ENCODE data around the gene TMEM8B.

Gene TMEM8B

DNA sequence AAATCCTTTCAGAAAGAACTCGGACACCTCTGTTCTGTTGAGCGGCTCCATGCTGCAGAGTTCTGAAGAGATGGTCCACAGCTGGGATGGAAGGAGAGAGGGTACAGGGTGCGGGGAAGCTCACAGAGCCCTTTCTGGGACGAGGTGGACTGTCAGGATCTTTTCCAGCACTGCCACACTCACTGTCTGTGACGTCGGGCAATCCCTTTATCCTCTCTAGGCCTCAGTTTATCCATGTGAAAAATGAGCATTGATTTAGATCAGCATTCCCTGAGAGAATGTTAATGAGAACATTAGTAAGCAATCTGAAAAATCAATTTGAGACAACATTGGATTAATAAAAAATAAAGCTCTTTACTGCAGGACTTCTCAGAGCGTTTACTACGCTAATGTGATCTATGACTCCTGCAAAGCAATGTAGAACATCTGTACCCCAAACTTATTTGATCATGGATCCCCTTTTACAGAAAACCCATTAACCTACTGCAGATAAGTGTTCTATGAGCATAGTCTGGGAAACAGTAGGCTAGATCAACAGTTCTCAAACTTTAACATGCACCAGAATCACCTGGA, 41.4 kb downstream of the TMEM8B start, which contains the start of gene OR13J1:
Gene OR13J1, minus strand, starts transcription at position 51 of the 573 bp plus-strand sequence. Its CDS starts 0 bp downstream, at position 51.
- H3K27me3 ChIP-seq (ENCODE audit: control insufficient read depth, low read length): peaks cover 8% of the 10 kb centered on the region; the same call in 1 of the 2 replicates
- H3K4me2 ChIP-seq (ENCODE audit: low read length): no peak within 1 kb of the TSS
- no peak within 1 kb of the TSS for H3K4me3 ChIP-seq (ENCODE audit: low read length)
- no peaks in the 10 kb centered on the region for H3K9me2 ChIP-seq (replicated peaks; ENCODE audit: control insufficient read depth, low read length)
- H4K20me1 ChIP-seq (ENCODE audit: control insufficient read depth, insufficient read depth, low read depth, low read length): no peaks in the 10 kb centered on the region
- TF ChIP-seq CTCF (IDR thresholded peaks at IDR 0.05; ENCODE audit: low read depth, low read length, poor library complexity, severe bottlenecking) (no peak), EZH2phosphoT487 (IDR thresholded peaks at IDR 0.05; ENCODE audit: borderline replicate concordance, low read length) (no peak)
- H3K36me3 ChIP-seq (ENCODE audit: control insufficient read depth, low read length): no peaks in the 10 kb centered on the region
- H3K27ac ChIP-seq (ENCODE audit: low read depth, low read length): no peak within 1 kb of the TSS
- no peaks in the 10 kb centered on the region for H3K79me2 ChIP-seq (ENCODE audit: control insufficient read depth, low read length)
- H3K9me3 ChIP-seq (ENCODE audit: control insufficient read depth, insufficient read depth, low read length): no peaks in the 10 kb centered on the region
- no peaks in the 10 kb centered on the region for H3K4me1 ChIP-seq (ENCODE audit: control insufficient read depth, low read length)
- H3F3A ChIP-seq (ENCODE audit: control insufficient read depth, insufficient read depth): no peaks in the 10 kb centered on the region

GRCh38 chr9:35871545-35871944, 42.5 kb downstream of the TMEM8B start:
- Histone ChIP-seq H3F3A (ENCODE audit: control insufficient read depth, insufficient read depth) (no peaks in the 10 kb centered on the region), H3K36me3 (ENCODE audit: control insufficient read depth, low read length) (no peaks in the 10 kb centered on the region), H3K4me1 (ENCODE audit: control insufficient read depth, low read length) (no peaks in the 10 kb centered on the region), H3K4me2 (ENCODE audit: low read length) (no peak overlapping the region), H4K20me1 (ENCODE audit: control insufficient read depth, insufficient read depth, low read depth, low read length) (no peaks in the 10 kb centered on the region), H3K27me3 (ENCODE audit: control insufficient read depth, low read length) (peaks cover 10% of the 10 kb centered on the region), H3K27ac (ENCODE audit: low read depth, low read length) (no peak overlapping the region), H3K79me2 (ENCODE audit: control insufficient read depth, low read length) (no peaks in the 10 kb centered on the region), H3K4me3 (ENCODE audit: low read length) (no peak overlapping the region), H3K9me2 (replicated peaks; ENCODE audit: control insufficient read depth, low read length) (no peaks in the 10 kb centered on the region), H3K9me3 (ENCODE audit: control insufficient read depth, insufficient read depth, low read length) (peaks cover 3% of the 10 kb centered on the region; the same call in 1 of the 2 replicates)
- TF ChIP-seq CTCF (IDR thresholded peaks at IDR 0.05; ENCODE audit: low read depth, low read length, poor library complexity, severe bottlenecking) (no peak), EZH2phosphoT487 (IDR thresholded peaks at IDR 0.05; ENCODE audit: borderline replicate concordance, low read length) (no peak)

DNA sequence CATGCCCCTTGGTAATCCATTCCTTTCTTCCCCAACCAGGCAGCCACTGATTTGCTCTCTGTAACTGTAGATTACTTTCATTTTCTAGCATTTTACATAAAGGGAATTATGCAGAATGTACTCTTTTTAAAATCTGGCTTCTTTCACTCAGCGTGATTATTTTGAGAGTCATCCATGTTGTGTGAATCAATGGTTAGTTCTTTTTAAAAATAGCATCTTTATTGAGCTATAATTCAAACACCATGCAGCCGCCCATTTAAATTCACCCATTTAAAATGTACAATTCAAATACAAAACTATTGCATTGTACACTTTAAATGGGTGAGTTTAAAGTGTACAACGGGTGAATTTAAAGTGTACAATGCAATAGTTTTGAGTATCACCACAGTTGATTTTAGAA, 43.5 kb downstream of the TMEM8B start:
- TF ChIP-seq EZH2phosphoT487 (IDR thresholded peaks at IDR 0.05; ENCODE audit: borderline replicate concordance, low read length) (no peak), CTCF (IDR thresholded peaks at IDR 0.05; ENCODE audit: low read depth, low read length, poor library complexity, severe bottlenecking) (no peak)
- peaks cover 10% of the 10 kb centered on the region for H3K27me3 ChIP-seq (ENCODE audit: control insufficient read depth, low read length)
- no peaks in the 10 kb centered on the region for H4K20me1 ChIP-seq (ENCODE audit: control insufficient read depth, insufficient read depth, low read depth, low read length)
- no peak overlapping the region for H3K4me2 ChIP-seq (ENCODE audit: low read length)
- H3F3A ChIP-seq (ENCODE audit: control insufficient read depth, insufficient read depth): no peaks in the 10 kb centered on the region
- peaks cover 8% of the 10 kb centered on the region; the same call in 1 of the 2 replicates for H3K9me3 ChIP-seq (ENCODE audit: control insufficient read depth, insufficient read depth, low read length)
- H3K4me1 ChIP-seq (ENCODE audit: control insufficient read depth, low read length): no peaks in the 10 kb centered on the region
- no peak overlapping the region for H3K27ac ChIP-seq (ENCODE audit: low read depth, low read length)
- H3K36me3 ChIP-seq (ENCODE audit: control insufficient read depth, low read length): no peaks in the 10 kb centered on the region
- H3K9me2 ChIP-seq (replicated peaks; ENCODE audit: control insufficient read depth, low read length): no peaks in the 10 kb centered on the region
- no peaks in the 10 kb centered on the region for H3K79me2 ChIP-seq (ENCODE audit: control insufficient read depth, low read length)
- H3K4me3 ChIP-seq (ENCODE audit: low read length): no peak overlapping the region

Data from DOHH2 (cell line).